Pulmonary artery endothelial cell (primary cell): ENCODE results near the gene LATS2. TPM values are rescaled to one million over a fixed set of nuclear protein-coding genes. Genes with fewer than 3 reads are reported as not detected.

ENCODE experiments used
- total RNA-seq: library from RNA; depleted of rRNA; stranded (reverse); fragments of >200 nt; gene quantifications from 2 replicates; pipeline ENCODE4 v1.2.3, GENCODE V29; 2014

Gene LATS2
- total RNA-seq, 1 donor from 2014 or later, result 32.6 TPM

Other genes starting within 250 kb of the LATS2 start
- gene XPO4, start 158.8 kb downstream of the LATS2 start, total RNA-seq, result 29.7 and 42.0 TPM in 2 replicates
- gene SAP18, start 78.5 kb upstream of the LATS2 start, total RNA-seq, result 37.1 and 45.0 TPM in 2 replicates
- 4.9 and 10.7 TPM in 2 replicates for gene SKA3, start 115.0 kb upstream of the LATS2 start, total RNA-seq
- gene MRPL57, start 115.1 kb upstream of the LATS2 start, total RNA-seq, result 23.5 and 31.0 TPM in 2 replicates